ENCODE results near the gene FAM47E.

GRCh38 chr4:76277667-76278066 lies 26.1 kb downstream of the FAM47E start:
- TF ChIP-seq CTCF (optimal IDR thresholded peaks at IDR 0.05 in 1 of 3, IDR thresholded peaks at IDR 0.05 in 1 of 3, conservative IDR thresholded peaks at IDR 0.05 in 1 of 3; ENCODE audit: extremely low read depth in 1 of 3, insufficient read depth in 2 of 3, low read length in 3 of 3) (no peak), EZH2 (IDR thresholded peaks at IDR 0.05; ENCODE audit: low read length) (no peak)

All from keratinocyte (primary cell).